SK-N-SH (cell line): Measurements from ENCODE around the gene COL25A1. TPM values are rescaled to one million over a fixed set of nuclear protein-coding genes. Genes with fewer than 3 reads are reported as not detected.

ENCODE experiments used
- CTCF ChIA-PET: fragments of 300-600, 350-600 bp; formaldehyde crosslinking; extraction: SDS; loops from one replicate; lab custom pipeline; 2021; lab: Yijun Ruan, JAX
- POLR2A ChIA-PET: fragments of 350-600 bp; sonication (Branson Sonifier 250); formaldehyde crosslinking; extraction: SDS; loops from one replicate; lab custom pipeline; 2020; ENCODE audit warnings: antibody characterized with exemption, inconsistent platforms; lab: Yijun Ruan, JAX
- DNase-seq: peaks from one replicate; pipeline ENCODE4 v3.0.0; 2012
- H2AFZ ChIP-seq: fragments of 200-600 bp; sonication (generic); 2 replicates; pipeline ENCODE4 v1.8.1; 2016; ENCODE audit warnings: antibody characterized with exemption, mild to moderate bottlenecking, low read depth
- H3F3A ChIP-seq: fragments of 200-600 bp; sonication (generic); replicated peaks from 2 replicates; pipeline ENCODE3; 2016; ENCODE audit warnings: antibody characterized with exemption, mild to moderate bottlenecking; ENCODE audit not compliant: insufficient read depth
- H3K27ac ChIP-seq, 2 experiments: fragments of 200-500 bp in 1 of 2; fragments of 200-600 bp in 1 of 2; sonication (Bioruptor generic) in 1 of 2; sonication (generic), shearing (Covaris generic) in 1 of 2; 2 replicates each; pipeline versions ENCODE4 v1.5.1 to v1.6.1; 2014 to 2016; ENCODE audit warnings: low read depth in 2 of 2, inconsistent platforms in 1 of 2, low read length in 1 of 2, mild to moderate bottlenecking in 1 of 2, mixed read lengths in 1 of 2
- H3K27me3 ChIP-seq: fragments of 200-600 bp; sonication (generic), shearing (Covaris generic); 2 replicates; pipeline ENCODE4 v1.6.1; 2016; ENCODE audit warnings: mixed run types; ENCODE audit not compliant: insufficient read depth
- H3K36me3 ChIP-seq, 2 experiments: fragments of 200-500 bp in 1 of 2; fragments of 200-600 bp in 1 of 2; sonication (Bioruptor generic) in 1 of 2; sonication (generic) in 1 of 2; replicated peaks in 1 of 2; 2 replicates each; pipeline versions ENCODE3 to v1.5.1; 2014 to 2016; ENCODE audit warnings: low read length in 1 of 2, mild to moderate bottlenecking in 1 of 2; ENCODE audit not compliant: insufficient read depth in 2 of 2, control insufficient read depth in 1 of 2
- H3K4me1 ChIP-seq, 2 experiments: fragments of 200-500 bp in 1 of 2; fragments of 200-600 bp in 1 of 2; sonication (Bioruptor generic) in 1 of 2; sonication (generic), shearing (Covaris generic) in 1 of 2; 2 replicates each; pipeline versions ENCODE4 v1.5.1 to v1.6.1; 2014 to 2016; ENCODE audit warnings: low read depth in 1 of 2, low read length in 1 of 2, mixed run types in 1 of 2; ENCODE audit not compliant: insufficient read depth in 2 of 2, control insufficient read depth in 1 of 2
- H3K4me2 ChIP-seq: fragments of 200-600 bp; sonication (generic), shearing (Covaris generic); 2 replicates; pipeline ENCODE4 v1.6.1; 2017; ENCODE audit warnings: mixed run types
- H3K4me3 ChIP-seq, 2 experiments: fragments of 200-500 bp in 1 of 2; fragments of 200-600 bp in 1 of 2; sonication (Bioruptor generic) in 1 of 2; sonication (generic), shearing (Covaris generic) in 1 of 2; 2 replicates each; pipeline versions ENCODE4 v1.5.1 to v1.8.1; 2014 to 2016; ENCODE audit warnings: low read depth in 2 of 2, inconsistent platforms in 1 of 2, low read length in 1 of 2, mild to moderate bottlenecking in 1 of 2, mixed read lengths in 1 of 2, moderate library complexity in 1 of 2
- H3K79me2 ChIP-seq: fragments of 200-600 bp; sonication (generic); 2 replicates; pipeline ENCODE4 v1.8.1; 2017; ENCODE audit warnings: mild to moderate bottlenecking; ENCODE audit not compliant: insufficient read depth
- H3K9ac ChIP-seq: fragments of 200-600 bp; sonication (generic); 2 replicates; pipeline ENCODE4 v1.6.1; 2017; ENCODE audit warnings: mixed run types
- H3K9me2 ChIP-seq: fragments of 200-600 bp; sonication (generic); 2 replicates; pipeline ENCODE4 v1.6.1; 2017; ENCODE audit warnings: mixed run types
- H3K9me3 ChIP-seq: fragments of 200-600 bp; sonication (generic); 2 replicates; pipeline ENCODE4 v1.6.1; 2017; ENCODE audit warnings: mixed run types, mild to moderate bottlenecking, moderate library complexity
- H4K20me1 ChIP-seq: fragments of 200-600 bp; sonication (generic); 2 replicates; pipeline ENCODE4 v1.6.1; 2017; ENCODE audit warnings: mild to moderate bottlenecking, mixed run types; ENCODE audit not compliant: insufficient read depth
- CHD2 ChIP-seq: fragments of 150-350 bp; IDR thresholded peaks from 2 replicates; pipeline ENCODE4 v1.6.1; 2018; ENCODE audit warnings: low read length; ENCODE audit not compliant: partially characterized antibody
- ELF1 ChIP-seq: IDR thresholded peaks from 2 replicates; pipeline ENCODE4 v1.4.0; 2012
- EZH2phosphoT487 ChIP-seq: fragments of 200-600 bp; sonication (generic); IDR thresholded peaks from 2 replicates; pipeline ENCODE4 v1.6.1; 2017; ENCODE audit warnings: low read depth, mixed run types, mild to moderate bottlenecking, antibody characterized with exemption, moderate library complexity, borderline replicate concordance
- GABPA ChIP-seq: IDR thresholded peaks from 2 replicates; pipeline ENCODE4 v1.4.0; 2012; ENCODE audit warnings: low read depth, mild to moderate bottlenecking
- GATA2 ChIP-seq: sonication (generic); formaldehyde crosslinking; IDR thresholded peaks from 2 replicates; pipeline ENCODE4 v1.5.0; 2020; ENCODE audit warnings: mild to moderate bottlenecking, missing genetic modification reagents
- MEF2A ChIP-seq: IDR thresholded peaks from 2 replicates; pipeline ENCODE4 v1.4.0; 2012; ENCODE audit warnings: low read depth, borderline replicate concordance
- POLR2AphosphoS5 ChIP-seq: IDR thresholded peaks from 2 replicates; pipeline ENCODE4 v1.6.1; 2012; ENCODE audit warnings: low read depth, low read length
- RAD21 ChIP-seq: IDR thresholded peaks from 2 replicates; pipeline ENCODE4 v1.6.1; 2012; ENCODE audit warnings: mild to moderate bottlenecking, low read length
- RCOR1 ChIP-seq: fragments of 150-350 bp; IDR thresholded peaks from 2 replicates; pipeline ENCODE4 v1.6.1; 2017; ENCODE audit warnings: antibody characterized with exemption, low read length
- RFX5 ChIP-seq: IDR thresholded peaks from 2 replicates; pipeline ENCODE4 v1.6.1; 2012; ENCODE audit warnings: mild to moderate bottlenecking, improper control_type of control experiment, low read length
- RXRA ChIP-seq: IDR thresholded peaks from 2 replicates; pipeline ENCODE4 v1.4.0; 2012; ENCODE audit warnings: low read depth, mild to moderate bottlenecking, borderline replicate concordance
- TAF1 ChIP-seq: IDR thresholded peaks from 2 replicates; pipeline ENCODE4 v1.6.1; 2012; ENCODE audit warnings: low read depth, mild to moderate bottlenecking, low read length, moderate library complexity, borderline replicate concordance
- WGBS: methylation state at CpG from one replicate; pipeline ENCODE4 v1.1.6; 2017; ENCODE audit warnings: low lambda C conversion rate; 5-methylcytosine and 5-hydroxymethylcytosine counted together
- polyA plus RNA-seq, 3 experiments: library from polyadenylated mRNA; depleted of rRNA; stranded (reverse); fragments of >200 nt; gene quantifications; 2 replicates each; pipeline ENCODE4 v1.2.3, GENCODE V29; 2012
- TF ChIP-seq, protein P1 (sequence below): IDR thresholded peaks from 2 replicates; pipeline ENCODE4 v1.6.1; 2012; ENCODE audit warnings: mild to moderate bottlenecking, low read depth, low read length, moderate library complexity
- TF ChIP-seq, protein P2 (sequence below): fragments of 200-600 bp; sonication (generic); IDR thresholded peaks from 2 replicates; pipeline ENCODE4 v1.6.1; 2017; ENCODE audit warnings: antibody characterized with exemption, mild to moderate bottlenecking, moderate library complexity
- TF ChIP-seq, protein P3 (sequence below): IDR thresholded peaks from 2 replicates; pipeline ENCODE4 v1.4.0; 2012; ENCODE audit warnings: low read depth
- TF ChIP-seq, protein P4 (sequence below): IDR thresholded peaks from 2 replicates; pipeline ENCODE4 v1.4.0; 2012; ENCODE audit warnings: low read depth, borderline replicate concordance
- TF ChIP-seq, protein P5 (sequence below): IDR thresholded peaks from 2 replicates; pipeline ENCODE4 v1.4.0; 2012; ENCODE audit warnings: low read depth, borderline replicate concordance
- TF ChIP-seq, protein P6 (sequence below): fragments of 150-350 bp; IDR thresholded peaks from 2 replicates; pipeline ENCODE4 v1.6.1; 2016; ENCODE audit warnings: mild to moderate bottlenecking, low read depth, low read length

COL25A1 gene
- polyA plus RNA-seq, 1 of the 3 experiments (the other 2 are of a cell fraction): not detected

DNA sequence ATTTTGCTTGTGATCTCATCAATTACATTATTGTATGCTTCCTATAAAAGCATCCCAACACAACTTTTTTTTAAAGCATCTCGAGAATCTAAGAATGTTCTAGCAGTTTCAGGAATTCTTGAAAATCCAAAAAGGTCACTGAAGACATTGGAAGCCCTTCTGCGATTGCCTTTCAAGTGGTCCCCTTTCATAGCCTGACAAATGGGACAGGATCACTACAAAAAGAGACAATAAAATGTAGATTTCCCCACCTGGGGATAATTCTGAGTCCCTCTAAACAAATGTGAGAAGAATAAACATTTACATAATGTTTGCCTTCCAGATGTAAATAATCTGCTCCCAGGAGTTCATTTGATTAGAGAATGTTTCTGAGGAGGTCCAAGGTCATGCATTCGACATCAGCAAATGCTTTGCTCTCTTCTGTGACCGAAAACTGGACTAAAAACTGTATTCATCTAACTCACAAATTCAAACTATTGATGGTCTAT is 116.0 kb downstream of the COL25A1 start:
- ChIA-PET CTCF (no interaction called here), POLR2A (no interaction called here)
- no peak overlapping the region for H3K4me3 ChIP-seq
- no peak for TF ChIP-seq RCOR1
- no peak for TF ChIP-seq RXRA
- TF ChIP-seq, protein P1, sequence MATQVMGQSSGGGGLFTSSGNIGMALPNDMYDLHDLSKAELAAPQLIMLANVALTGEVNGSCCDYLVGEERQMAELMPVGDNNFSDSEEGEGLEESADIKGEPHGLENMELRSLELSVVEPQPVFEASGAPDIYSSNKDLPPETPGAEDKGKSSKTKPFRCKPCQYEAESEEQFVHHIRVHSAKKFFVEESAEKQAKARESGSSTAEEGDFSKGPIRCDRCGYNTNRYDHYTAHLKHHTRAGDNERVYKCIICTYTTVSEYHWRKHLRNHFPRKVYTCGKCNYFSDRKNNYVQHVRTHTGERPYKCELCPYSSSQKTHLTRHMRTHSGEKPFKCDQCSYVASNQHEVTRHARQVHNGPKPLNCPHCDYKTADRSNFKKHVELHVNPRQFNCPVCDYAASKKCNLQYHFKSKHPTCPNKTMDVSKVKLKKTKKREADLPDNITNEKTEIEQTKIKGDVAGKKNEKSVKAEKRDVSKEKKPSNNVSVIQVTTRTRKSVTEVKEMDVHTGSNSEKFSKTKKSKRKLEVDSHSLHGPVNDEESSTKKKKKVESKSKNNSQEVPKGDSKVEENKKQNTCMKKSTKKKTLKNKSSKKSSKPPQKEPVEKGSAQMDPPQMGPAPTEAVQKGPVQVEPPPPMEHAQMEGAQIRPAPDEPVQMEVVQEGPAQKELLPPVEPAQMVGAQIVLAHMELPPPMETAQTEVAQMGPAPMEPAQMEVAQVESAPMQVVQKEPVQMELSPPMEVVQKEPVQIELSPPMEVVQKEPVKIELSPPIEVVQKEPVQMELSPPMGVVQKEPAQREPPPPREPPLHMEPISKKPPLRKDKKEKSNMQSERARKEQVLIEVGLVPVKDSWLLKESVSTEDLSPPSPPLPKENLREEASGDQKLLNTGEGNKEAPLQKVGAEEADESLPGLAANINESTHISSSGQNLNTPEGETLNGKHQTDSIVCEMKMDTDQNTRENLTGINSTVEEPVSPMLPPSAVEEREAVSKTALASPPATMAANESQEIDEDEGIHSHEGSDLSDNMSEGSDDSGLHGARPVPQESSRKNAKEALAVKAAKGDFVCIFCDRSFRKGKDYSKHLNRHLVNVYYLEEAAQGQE: no peak
- TF ChIP-seq RFX5: no peak
- TF ChIP-seq, protein P2, sequence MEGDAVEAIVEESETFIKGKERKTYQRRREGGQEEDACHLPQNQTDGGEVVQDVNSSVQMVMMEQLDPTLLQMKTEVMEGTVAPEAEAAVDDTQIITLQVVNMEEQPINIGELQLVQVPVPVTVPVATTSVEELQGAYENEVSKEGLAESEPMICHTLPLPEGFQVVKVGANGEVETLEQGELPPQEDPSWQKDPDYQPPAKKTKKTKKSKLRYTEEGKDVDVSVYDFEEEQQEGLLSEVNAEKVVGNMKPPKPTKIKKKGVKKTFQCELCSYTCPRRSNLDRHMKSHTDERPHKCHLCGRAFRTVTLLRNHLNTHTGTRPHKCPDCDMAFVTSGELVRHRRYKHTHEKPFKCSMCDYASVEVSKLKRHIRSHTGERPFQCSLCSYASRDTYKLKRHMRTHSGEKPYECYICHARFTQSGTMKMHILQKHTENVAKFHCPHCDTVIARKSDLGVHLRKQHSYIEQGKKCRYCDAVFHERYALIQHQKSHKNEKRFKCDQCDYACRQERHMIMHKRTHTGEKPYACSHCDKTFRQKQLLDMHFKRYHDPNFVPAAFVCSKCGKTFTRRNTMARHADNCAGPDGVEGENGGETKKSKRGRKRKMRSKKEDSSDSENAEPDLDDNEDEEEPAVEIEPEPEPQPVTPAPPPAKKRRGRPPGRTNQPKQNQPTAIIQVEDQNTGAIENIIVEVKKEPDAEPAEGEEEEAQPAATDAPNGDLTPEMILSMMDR: no peak
- TF ChIP-seq POLR2AphosphoS5: no peak
- no peak for TF ChIP-seq RAD21
- TF ChIP-seq GATA2 (CRISPR knock-in tag): no peak
- TF ChIP-seq, protein P3, sequence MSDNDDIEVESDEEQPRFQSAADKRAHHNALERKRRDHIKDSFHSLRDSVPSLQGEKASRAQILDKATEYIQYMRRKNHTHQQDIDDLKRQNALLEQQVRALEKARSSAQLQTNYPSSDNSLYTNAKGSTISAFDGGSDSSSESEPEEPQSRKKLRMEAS: no peak
- no peak for TF ChIP-seq TAF1
- TF ChIP-seq CHD2: no peak
- TF ChIP-seq ELF1: no peak
- H3K27me3 ChIP-seq: no peaks in the 10 kb centered on the region
- no peaks in the 10 kb centered on the region for H3F3A ChIP-seq
- no peaks in the 10 kb centered on the region for H4K20me1 ChIP-seq
- no peak overlapping the region; the same call in 1 of the 2 replicates for H2AFZ ChIP-seq
- H3K4me2 ChIP-seq: no peak overlapping the region
- no peak overlapping the region for H3K27ac ChIP-seq
- H3K9me3 ChIP-seq: no peaks in the 10 kb centered on the region
- no peaks in the 10 kb centered on the region for H3K9me2 ChIP-seq
- no peaks in the 10 kb centered on the region for H3K79me2 ChIP-seq
- no peak overlapping the region for H3K9ac ChIP-seq
- H3K4me1 ChIP-seq: no peaks in the 10 kb centered on the region; a peak in 1 of 4 replicates
- no peak for DNase-seq
- H3K36me3 ChIP-seq: no peaks in the 10 kb centered on the region
- WGBS: 7% methylated on average over 4 of the region's 4 CpGs

- H3F3A ChIP-seq: no peaks in the 10 kb centered on the region
- WGBS: 1% methylated on average over 7 of the region's 7 CpGs
- no peaks in the 10 kb centered on the region for H3K9me2 ChIP-seq
- no peaks in the 10 kb centered on the region; a peak in 1 of 4 replicates for H3K4me1 ChIP-seq
- no peaks in the 10 kb centered on the region for H3K9me3 ChIP-seq
- no peak overlapping the region for H3K9ac ChIP-seq
- DNase-seq: no peak
- no peaks in the 10 kb centered on the region for H3K27me3 ChIP-seq
- no peaks in the 10 kb centered on the region for H3K79me2 ChIP-seq
- H4K20me1 ChIP-seq: no peaks in the 10 kb centered on the region
- H2AFZ ChIP-seq: no peak overlapping the region
- CTCF ChIA-PET: no interaction called here
- POLR2A ChIA-PET: no interaction called here
- no peak overlapping the region for H3K4me3 ChIP-seq
- H3K27ac ChIP-seq: no peak overlapping the region
- no peak overlapping the region for H3K4me2 ChIP-seq
- H3K36me3 ChIP-seq: no peaks in the 10 kb centered on the region
- TF ChIP-seq POLR2AphosphoS5 (no peak), GABPA (no peak), MEF2A (no peak), CHD2 (no peak), TAF1 (no peak), EZH2phosphoT487 (no peak)
- TF ChIP-seq, protein P4, sequence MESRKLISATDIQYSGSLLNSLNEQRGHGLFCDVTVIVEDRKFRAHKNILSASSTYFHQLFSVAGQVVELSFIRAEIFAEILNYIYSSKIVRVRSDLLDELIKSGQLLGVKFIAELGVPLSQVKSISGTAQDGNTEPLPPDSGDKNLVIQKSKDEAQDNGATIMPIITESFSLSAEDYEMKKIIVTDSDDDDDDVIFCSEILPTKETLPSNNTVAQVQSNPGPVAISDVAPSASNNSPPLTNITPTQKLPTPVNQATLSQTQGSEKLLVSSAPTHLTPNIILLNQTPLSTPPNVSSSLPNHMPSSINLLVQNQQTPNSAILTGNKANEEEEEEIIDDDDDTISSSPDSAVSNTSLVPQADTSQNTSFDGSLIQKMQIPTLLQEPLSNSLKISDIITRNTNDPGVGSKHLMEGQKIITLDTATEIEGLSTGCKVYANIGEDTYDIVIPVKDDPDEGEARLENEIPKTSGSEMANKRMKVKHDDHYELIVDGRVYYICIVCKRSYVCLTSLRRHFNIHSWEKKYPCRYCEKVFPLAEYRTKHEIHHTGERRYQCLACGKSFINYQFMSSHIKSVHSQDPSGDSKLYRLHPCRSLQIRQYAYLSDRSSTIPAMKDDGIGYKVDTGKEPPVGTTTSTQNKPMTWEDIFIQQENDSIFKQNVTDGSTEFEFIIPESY: no peak
- TF ChIP-seq, protein P5, sequence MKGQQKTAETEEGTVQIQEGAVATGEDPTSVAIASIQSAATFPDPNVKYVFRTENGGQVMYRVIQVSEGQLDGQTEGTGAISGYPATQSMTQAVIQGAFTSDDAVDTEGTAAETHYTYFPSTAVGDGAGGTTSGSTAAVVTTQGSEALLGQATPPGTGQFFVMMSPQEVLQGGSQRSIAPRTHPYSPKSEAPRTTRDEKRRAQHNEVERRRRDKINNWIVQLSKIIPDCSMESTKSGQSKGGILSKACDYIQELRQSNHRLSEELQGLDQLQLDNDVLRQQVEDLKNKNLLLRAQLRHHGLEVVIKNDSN: no peak
- TF ChIP-seq, protein P6, sequence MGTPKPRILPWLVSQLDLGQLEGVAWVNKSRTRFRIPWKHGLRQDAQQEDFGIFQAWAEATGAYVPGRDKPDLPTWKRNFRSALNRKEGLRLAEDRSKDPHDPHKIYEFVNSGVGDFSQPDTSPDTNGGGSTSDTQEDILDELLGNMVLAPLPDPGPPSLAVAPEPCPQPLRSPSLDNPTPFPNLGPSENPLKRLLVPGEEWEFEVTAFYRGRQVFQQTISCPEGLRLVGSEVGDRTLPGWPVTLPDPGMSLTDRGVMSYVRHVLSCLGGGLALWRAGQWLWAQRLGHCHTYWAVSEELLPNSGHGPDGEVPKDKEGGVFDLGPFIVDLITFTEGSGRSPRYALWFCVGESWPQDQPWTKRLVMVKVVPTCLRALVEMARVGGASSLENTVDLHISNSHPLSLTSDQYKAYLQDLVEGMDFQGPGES: no peak
Observed at GRCh38 chr4:109185951-109186350, 116.5 kb downstream of the COL25A1 start.
